GM19452 (cell line): ENCODE data around the gene MAML1.
"Not testable (repeated sequence)": the region's sequence is repeated elsewhere in the genome, so short reads cannot be mapped to it uniquely, and the experiment has no call there.

ENCODE experiments used
- ATAC-seq: cut with Tn5 transposase; IDR thresholded peaks from one replicate; pipeline ENCODE4 v1.9.1; 2021; ENCODE audit not compliant: unreplicated experiment

The MAML1 gene, protein sequence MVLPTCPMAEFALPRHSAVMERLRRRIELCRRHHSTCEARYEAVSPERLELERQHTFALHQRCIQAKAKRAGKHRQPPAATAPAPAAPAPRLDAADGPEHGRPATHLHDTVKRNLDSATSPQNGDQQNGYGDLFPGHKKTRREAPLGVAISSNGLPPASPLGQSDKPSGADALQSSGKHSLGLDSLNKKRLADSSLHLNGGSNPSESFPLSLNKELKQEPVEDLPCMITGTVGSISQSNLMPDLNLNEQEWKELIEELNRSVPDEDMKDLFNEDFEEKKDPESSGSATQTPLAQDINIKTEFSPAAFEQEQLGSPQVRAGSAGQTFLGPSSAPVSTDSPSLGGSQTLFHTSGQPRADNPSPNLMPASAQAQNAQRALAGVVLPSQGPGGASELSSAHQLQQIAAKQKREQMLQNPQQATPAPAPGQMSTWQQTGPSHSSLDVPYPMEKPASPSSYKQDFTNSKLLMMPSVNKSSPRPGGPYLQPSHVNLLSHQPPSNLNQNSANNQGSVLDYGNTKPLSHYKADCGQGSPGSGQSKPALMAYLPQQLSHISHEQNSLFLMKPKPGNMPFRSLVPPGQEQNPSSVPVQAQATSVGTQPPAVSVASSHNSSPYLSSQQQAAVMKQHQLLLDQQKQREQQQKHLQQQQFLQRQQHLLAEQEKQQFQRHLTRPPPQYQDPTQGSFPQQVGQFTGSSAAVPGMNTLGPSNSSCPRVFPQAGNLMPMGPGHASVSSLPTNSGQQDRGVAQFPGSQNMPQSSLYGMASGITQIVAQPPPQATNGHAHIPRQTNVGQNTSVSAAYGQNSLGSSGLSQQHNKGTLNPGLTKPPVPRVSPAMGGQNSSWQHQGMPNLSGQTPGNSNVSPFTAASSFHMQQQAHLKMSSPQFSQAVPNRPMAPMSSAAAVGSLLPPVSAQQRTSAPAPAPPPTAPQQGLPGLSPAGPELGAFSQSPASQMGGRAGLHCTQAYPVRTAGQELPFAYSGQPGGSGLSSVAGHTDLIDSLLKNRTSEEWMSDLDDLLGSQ

GRCh38 chr5:179732412-179732917 is at the start of gene MAML1:
TSS of gene MAML1 (plus strand) at chr5:179732822. CDS start at chr5:179733113, 291 bp downstream.
- ATAC-seq: peak; percentile 92

DNA sequence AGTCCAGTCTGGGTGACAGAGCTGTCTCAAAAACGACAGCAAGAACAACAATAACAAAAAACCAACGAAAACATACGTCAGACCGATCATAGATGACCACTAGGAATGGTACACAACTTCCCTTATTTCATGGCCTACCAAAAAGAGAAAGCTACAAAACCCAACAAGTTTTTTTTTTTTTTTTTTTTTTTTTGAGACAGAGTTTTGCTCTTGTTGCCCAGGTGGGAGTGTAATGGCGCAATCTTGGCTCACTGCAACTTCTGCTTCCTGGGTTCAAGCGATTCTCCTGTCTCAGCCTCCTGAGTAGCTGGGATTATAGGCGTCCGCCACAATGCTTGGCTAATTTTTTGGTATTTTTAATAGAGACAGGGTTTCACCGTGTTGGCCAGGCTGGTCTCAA is 43.4 kb upstream of the MAML1 start:
- ATAC-seq: not testable (repeated sequence)

GRCh38 chr5:179694561-179694960 is 38.1 kb upstream of the MAML1 start:
- no peak for ATAC-seq

GRCh38 chr5:179696603-179697002 is 36.0 kb upstream of the MAML1 start:
- no peak for ATAC-seq

GRCh38 chr5:179697108-179697507 is 35.5 kb upstream of the MAML1 start:
- no peak for ATAC-seq

- not testable (repeated sequence) for ATAC-seq
These were observed 35.1 kb upstream of the MAML1 start for GRCh38 chr5:179697543-179697942.

DNA sequence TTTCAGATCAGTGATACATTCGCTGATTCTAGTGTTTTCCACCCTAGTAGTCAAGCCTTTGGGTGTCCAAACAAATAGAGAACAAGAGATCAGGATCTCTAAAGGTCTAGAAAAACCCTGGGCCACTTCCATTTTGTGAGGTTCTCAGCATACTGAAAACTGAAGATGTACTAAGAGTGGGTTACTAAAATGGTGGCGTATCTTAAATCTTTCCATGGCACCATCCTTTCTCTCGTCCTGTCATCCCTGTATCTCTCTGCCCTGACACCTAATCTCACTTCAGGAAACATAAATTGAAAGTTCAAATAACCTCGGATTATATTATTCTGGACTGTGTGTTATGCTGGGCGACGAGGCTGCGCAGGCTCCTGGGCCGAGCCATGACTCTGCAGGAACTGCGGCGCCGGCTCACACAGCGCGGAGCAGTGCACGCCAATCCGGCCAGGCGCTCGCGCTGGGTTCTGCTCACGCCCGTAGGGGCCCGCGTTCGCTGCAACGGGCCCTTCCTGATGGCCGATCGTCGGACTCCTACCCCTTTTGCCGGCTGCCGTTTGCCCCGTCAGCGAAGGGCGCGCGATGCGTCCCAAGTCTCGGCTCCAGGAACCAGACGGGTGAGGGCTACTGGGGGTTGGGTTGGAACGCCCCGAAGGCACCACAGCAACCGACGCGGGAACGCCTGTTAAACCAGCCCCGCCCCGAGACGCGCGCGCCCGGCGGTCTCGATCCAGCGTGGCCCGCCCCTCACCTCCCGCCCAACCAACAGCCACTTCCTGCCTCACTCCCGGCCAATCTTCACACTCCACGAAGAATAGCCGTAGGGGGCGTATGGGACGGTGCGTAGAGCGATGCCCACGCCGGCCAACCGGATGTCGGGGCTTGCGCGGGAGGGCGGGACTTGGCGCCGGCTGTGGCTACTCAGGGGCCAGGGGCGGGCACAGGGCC is 34.4 kb upstream of the MAML1 start:
- ATAC-seq: peak; percentile 90

DNA sequence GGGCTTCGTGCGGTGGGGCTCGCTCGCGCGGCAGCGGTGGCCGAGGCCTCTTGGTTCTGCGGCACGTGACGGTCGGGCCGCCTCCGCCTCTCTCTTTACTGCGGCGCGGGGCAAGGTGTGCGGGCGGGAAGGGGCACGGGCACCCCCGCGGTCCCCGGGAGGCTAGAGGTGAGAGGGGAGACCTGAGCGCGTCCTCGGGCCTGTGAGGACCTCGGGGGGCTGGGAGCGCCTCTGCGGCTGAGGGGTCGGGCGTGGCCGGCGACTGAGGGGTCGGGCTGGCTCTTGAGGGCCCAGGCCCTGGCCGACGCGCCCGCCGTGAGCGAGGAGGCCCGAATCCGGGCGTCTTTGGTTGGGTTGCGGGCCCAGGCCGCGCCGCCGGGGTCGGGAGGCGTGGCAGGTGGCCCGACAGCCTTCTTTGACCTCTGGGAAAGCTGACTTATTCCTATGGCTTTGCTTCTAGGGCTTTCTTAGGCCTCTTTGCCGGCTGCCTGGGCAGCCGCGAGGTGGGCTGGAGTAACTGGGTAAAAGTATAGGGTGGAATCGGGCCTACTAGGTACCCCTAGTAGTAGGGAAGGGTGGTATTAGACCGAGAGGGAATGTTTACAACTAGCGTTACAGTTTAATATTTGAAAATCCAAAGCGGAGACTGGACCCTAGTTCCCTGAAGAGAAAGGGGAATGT is 33.5 kb upstream of the MAML1 start, which contains the start of gene CANX:
Gene CANX (plus strand): TSS at position 33 of the 681 bp plus-strand sequence. CDS start 6,715 bp downstream, outside the sequence.
- peak; percentile 8 for ATAC-seq

- no peak for ATAC-seq
These were observed 32.9 kb upstream of the MAML1 start for GRCh38 chr5:179699616-179700237.

DNA sequence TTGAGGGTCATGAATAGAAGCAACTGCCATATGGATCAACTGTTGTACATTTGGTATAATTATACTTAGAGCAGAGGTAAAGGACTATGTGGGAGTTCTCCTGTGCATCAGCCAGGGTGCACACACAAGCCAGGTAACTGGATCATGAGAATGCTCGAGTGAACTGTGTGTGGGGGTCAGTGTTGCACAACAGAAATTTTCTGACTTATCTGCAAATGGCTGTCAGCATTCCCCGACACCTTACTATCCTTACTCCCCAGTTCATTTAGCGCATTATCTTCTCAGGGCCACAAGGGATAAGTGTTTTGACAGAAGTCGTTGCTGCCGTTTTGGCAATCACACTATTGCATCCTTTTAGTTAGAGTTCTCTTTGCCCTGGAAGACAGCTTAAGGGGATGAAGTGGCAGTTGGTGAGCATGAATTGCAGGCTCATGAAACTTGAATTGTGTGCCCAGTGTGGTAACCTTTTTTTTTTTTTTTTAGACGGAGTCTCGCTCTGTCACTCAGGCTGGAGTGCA is 32.2 kb upstream of the MAML1 start:
- ATAC-seq: no peak

DNA sequence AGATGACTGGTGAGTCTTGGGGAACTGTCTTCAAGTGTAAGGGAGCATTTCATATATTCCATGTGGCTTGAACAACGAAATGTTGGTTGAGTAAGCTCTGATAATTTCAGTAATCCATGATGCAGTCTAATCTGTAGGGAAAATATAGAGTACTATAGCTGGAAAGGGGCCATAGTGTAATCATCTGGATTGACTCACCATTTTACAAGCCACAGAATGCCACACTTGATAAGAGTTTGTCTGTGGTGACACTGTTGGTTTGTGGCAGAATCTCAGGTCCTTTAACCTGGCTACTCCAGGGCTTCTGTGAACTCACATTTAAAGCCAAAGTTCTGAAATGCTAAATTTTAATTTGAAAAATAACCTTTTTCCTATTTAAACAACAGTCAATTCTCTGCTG is 16.3 kb upstream of the MAML1 start:
- ATAC-seq: no peak

- no peak for ATAC-seq
These were observed 12.4 kb upstream of the MAML1 start for GRCh38 chr5:179720222-179720621.

GRCh38 chr5:179724163-179724562 is 8.5 kb upstream of the MAML1 start:
- no peak for ATAC-seq

DNA sequence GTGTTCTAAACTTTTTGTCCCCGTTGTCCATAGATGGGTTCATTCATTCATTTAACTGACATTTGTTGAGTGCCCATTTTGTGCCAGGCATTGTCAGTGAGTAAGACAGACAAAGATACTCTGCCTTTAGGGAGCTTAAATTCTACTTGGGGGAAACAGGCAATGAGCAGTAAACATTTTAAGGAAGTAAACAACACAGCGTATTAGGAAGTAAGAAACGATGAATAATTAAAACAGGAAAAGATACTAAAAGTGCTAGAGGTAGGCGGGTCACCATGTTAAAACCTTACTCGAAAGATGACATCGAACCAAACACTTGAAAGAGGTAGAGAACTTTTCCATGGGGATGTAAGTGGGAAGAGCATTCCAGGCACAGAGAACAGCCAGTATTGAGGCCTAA is 5.5 kb upstream of the MAML1 start:
- no peak for ATAC-seq

- no peak for ATAC-seq
These were observed 3.3 kb upstream of the MAML1 start for GRCh38 chr5:179729303-179729702.

- ATAC-seq: no peak
These were observed 2.9 kb upstream of the MAML1 start for GRCh38 chr5:179729727-179730126.

DNA sequence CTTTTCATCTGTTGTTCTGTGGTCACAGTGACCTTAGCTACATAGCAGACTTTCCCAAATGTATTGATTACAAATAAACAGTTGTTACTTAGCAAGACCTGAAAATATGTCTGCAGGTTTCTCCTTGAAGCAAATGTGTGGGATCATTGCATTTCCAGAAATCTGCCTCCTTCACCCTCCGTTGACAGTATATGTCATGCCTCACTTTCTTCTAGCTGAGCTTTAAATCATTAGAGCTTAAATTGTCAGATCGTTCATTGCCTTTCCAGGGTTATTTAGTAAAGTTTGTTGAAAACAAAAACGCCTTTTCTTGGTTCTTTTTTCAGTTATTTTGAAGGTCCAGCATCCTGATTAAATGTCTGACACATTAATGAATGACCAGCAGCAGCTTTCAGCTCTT is 2.3 kb upstream of the MAML1 start:
- ATAC-seq: no peak

- no peak for ATAC-seq
These were observed 1.8 kb upstream of the MAML1 start for GRCh38 chr5:179730852-179731251.
